GM12892 (cell line): ENCODE results near the gene SHANK3.

Experiments used
- DNase-seq: peaks from one replicate; pipeline ENCODE4 v3.0.0; 2011; ENCODE audit not compliant: insufficient read length
- FAIRE-seq: peaks from 2 replicates; lab custom pipeline; 2011; peaks lifted over from hg19 to GRCh38; lab: Jason Lieb, UNC
- POLR2A ChIP-seq: IDR thresholded peaks from 2 replicates; pipeline ENCODE4 v1.6.1; 2011; ENCODE audit warnings: low read depth, low read length, control low read depth
- POLR2AphosphoS5 ChIP-seq: IDR thresholded peaks from 2 replicates; pipeline ENCODE4 v1.6.1; 2011; ENCODE audit warnings: low read depth, low read length, control low read depth
- TAF1 ChIP-seq: IDR thresholded peaks from 2 replicates; pipeline ENCODE4 v1.6.1; 2011; ENCODE audit warnings: low read depth, mild to moderate bottlenecking, control low read depth, low read length, borderline replicate concordance

Gene SHANK3

GRCh38 chr22:50722048-50722701, 49.6 kb downstream of the SHANK3 start:
- no peak for TF ChIP-seq POLR2AphosphoS5
- no peak for TF ChIP-seq POLR2A
- no peak for TF ChIP-seq TAF1
- FAIRE-seq (no peak), DNase-seq (no peak)
